NCI-H69 (cell line): ENCODE measurements around the gene SLC22A4.

Experiments used
- DNase-seq: peaks from one replicate; lab custom pipeline; 2025; lab: John Stamatoyannopoulos, UW

The SLC22A4 gene

DNA sequence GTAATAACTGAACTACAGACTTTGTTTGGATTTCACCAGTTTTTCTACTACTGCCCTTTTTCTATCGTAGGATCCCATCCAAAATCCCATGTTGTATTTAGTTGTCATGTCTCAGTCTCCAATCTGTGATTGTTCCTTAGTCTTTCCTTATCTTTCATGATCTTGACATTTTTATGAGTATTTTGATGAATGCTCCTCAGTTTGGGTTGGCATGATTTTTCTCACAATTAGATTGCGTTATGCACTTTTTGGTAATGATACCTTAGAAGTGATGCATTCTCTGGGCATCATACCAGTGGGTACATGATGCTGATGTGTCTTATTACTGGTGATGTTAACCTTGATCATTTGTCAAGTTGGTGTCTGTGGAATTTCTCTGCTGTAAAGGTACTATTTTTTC, 5.7 kb downstream of the SLC22A4 start:
- DNase-seq, result peak; percentile 57

DNA sequence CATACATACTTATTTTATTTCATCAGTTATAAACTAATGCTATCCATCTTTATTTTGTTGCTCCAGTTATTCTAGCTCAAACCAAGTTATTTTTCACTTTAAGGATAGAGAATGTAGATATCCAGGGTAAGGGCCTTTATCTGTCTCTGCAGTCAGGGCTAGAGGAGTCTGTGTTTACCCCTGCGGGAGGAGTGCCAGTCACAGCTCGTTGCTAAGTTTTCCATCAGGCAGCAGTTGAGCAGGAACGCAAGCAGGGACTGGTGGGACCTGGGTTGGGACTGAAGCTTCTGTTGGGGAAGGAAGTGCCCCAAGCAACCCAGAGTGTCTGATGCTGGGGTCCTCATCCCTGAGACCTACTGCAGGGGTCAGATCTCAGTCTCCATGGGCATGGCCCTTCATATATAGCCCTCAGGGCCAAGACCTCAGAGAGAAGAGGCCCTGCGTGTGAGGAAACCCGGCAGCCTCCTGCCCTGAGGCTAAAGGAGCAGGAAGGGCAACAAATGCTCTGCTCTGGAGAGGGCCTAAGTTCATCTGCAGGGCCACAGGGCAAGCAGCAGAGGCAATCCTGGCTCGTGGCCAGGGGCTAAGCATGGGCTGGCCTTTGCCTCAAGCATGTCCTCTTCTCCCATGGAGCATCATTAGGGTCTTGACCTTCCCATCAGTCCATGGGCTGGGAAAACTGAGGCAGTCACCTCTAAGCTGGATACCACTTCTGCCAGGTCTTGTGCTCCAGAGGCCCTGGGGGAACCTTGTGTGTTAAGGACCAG, 6.6 kb downstream of the SLC22A4 start:
- peak; percentile 61 for DNase-seq

DNA sequence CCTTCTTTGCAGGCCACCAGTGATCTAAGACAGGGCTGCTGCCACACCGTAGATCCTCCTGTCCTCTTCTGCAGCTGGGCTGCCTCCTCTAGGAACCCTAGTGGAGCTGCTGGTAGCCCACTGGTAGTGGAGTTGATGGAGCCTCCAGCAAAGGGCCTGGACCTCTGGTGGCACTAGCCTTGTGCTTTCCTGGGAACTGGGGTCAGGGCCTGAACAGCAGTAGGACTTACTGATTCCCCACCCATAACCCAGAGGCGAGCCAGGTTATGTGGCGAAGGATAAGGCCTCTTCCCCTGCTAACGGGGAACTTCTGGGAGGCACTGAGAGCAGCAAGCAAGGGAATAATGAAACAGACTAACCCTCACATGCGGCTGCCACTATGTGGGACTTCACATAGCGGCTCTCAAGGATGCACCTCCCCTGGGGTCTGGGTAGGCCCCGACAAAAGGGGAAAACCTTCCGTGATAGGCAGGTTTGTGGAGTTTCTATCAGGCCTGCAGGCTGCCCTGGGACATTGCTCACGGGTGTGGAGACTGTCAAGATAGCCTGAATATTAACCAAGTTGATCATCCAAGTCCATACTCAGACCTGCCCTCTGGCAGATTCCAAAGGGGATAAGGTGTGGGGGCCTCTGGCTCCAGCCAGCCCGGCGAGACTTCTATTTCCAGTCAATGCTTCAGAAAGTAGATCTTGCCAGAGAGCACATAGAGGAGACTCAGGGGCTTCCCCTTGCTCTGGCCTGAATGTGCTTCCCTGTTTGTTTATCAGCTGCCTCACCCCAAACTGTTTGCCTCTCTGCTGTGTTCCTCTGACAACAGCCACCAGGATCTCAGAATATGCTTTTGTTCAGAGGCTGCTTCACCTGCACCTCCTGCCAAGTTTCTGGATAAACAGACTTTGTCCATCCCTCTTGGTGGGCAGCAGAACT, 7.4 kb downstream of the SLC22A4 start:
- peak; percentile 87 for DNase-seq

DNA sequence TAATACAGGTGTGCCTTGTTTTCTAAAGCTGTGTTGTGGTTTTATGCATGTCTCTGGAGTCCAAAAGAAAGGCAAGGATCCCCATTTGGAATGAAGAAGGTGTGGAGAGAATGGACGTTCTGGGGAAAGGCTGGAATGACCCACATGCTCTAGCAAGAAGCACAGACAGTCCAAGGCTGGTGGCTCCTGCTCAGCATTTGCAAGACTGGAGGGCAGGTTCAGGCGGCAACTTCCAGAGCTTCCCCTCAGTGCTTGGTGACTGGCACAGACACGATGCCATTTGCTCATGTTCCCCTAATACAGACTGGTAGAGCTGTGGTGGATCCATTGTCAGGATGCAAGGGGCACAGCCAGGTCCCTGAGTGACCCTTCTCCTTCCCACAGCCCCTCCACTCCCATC, 8.2 kb downstream of the SLC22A4 start:
- DNase-seq, result peak; percentile 62

DNA sequence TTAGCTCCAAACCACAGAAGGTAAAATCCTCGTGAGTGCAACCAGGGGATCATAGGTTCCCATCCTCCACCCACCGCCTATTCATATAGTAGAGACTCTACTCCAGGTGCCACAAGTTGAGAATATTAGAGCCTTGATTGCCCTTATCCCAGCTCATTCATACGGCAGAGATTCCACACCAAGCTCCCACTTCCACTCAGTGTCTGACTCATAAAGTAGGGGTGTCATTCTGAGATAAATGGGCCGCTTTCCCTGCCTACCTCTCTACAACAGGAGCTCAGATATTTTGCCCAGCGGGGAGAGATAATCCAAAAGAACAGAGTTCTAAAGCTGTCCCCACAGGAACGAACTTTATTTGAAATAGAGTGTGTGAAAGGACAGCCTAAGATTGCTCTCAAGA, 9.4 kb downstream of the SLC22A4 start:
- DNase-seq, result peak; percentile 33

DNA sequence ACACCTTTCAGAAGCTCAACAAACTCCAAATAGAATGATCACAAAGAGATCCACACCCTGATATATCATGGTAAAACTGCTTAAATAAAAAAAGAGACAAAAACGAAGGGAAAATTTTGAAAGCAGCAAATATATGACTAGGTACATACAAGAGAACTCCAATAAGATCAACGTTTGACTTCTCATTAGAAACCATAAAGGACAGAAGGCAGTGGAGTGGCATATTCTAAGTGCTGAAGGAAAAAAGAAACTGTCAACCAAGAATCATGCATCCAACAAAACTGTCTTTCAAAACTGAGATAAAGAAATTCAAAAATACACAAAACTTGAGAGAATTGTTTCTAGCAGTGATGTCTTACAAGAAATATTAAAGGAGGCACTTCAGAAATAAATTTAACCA, 11.2 kb downstream of the SLC22A4 start:
- no peak for DNase-seq

DNA sequence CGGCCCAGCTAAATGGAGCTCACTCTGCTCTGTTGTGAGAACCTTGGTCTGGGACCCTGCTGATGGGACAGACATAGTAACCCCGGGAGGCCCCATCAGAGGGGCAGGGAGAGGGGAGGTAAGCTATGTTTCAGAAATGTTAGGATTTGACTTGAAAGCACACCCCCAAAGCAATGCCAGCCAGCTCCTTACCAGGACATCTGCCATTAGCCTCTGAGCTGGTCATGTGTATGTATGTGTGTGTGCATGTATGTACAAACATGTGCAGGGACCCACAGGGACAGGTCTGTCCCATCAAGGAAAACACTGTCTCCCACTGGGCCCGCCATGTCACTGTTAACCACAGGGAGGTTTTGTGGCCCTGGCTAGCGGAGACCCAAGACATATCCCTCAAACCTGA, 14.5 kb downstream of the SLC22A4 start:
- no peak for DNase-seq

DNA sequence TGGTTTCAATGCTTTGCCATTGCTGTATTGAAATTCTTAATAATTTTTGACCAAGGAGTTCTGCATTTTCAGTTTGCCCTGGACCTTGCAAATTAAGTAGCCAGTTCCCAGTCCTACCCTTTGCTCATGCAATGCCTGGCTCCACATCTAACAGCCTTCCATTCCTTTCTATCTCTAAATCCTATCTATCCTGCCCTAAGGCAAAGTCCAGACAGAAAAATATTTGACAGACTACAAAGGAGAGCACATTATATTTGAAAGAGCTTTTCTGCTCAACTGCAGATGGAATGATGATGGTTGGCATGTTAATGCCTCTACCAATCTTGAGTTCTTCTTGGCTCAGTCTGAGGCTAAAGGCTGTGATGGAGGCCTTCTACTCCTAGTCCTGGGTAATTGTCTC, 15.5 kb downstream of the SLC22A4 start:
- no peak for DNase-seq

DNA sequence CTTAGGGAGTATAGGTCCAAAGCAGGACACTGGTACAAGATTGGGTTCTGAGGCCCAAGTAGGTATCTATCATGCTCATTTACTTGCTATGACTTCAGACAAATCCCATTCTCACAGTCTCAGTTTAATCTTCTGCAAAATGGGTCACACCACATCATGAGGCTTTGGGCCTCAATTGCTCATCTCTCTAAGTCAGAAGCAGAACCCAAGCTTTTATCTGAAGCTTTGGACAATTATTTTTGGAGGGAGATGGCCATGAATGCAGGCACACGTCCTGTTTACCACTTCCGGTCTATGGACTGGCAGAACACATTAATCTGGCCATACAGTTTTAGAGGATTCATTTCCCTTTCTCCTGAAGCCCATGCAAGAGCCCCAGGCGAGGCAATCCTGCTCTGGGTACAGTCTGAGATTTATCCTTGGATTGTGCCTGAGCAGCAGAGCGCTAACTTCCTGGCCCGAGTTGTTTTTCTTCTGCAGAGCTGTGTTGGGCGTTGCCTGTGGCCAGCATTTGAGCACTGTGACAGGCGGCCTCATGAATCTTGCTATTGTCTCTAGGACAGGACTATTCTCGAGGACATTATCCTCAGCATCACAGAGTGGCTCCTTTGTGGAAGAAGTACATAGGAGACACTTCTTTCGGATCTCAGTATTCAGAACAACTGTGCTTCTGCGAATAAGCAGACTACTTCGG, 16.1 kb downstream of the SLC22A4 start:
- no peak for DNase-seq

DNA sequence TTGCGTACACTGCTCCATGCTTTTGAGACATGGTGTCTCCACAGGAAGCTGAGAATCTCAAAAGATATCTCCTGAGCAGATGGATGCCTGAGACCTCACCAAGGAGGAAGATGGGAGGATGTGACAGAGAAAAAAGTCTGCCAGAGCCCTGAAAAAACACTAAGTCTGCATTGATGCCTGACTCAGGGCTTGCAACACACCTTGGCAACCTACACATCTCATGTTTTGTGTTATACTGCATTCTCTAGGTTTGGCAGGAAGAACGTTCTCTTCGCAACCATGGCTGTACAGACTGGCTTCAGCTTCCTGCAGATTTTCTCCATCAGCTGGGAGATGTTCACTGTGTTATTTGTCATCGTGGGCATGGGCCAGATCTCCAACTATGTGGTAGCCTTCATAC, 19.2 kb downstream of the SLC22A4 start:
- no peak for DNase-seq

DNA sequence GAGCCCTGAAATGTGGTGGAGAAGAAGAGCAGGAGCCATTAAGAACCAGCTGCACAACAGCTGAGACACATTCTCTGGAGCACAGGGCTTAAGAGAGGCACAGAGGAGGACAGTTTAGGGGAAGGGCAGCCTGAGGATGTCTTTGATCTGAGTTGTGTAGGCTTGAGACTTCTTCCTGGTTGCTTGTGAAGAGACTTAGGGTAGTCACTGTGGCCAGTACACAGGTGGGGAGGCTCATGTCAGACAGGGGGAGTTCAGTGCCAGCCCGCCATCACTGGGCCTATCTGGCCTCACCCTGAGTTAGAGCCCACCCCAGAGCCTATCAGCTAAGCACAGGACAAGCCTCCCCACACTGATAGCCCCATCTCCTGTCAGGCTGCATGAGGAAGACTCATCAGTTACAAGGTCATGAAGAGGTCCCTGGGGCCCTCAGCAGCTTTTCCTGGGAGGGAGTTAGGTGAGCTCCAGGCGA, 19.8 kb downstream of the SLC22A4 start:
- DNase-seq, result no peak

DNA sequence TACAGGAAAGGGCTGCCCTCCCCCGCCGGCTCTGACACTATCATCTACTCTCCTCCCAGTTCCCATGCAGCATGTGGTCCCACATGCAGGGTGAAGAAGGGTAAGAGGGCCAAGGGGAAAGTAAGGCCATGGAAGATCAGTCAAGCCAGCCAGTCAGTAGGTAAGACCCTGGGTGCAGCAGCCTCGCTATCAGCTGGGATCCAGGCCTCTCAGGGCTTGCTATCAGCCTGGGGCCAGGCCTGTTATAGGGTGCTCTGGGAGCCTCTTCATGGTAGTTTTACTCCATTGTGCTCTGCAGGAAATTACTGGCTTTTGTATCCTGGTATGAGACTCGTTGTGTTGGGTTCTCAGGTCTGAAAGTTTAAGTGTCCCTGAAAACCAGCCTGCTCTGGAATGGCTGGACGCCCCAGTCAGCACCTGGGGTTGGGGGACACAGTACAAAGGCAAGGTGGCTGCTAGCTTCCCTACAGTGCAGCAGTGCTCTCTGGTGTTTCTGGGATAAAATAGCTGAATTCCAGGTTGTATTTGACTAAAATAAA, 21.4 kb downstream of the SLC22A4 start:
- peak; percentile 29 for DNase-seq

DNA sequence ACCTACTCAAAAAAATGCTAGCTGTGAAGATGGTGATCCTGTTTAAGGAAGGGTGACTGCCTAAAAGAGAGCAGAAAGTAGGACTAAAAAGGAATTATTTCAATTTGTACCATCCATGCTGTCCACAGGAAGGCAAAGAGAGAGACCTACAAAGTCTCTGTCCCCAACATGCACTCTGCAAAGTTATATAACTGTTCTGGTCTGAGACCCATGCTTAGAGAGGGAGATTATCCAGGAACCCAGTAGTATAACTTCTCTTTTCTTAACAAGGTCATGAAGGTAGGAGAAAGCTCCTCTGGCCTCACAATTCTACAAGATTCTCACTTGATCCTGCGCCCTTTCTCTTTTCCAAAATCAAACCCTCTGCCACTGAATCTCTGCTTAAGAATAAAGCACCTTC, 25.8 kb downstream of the SLC22A4 start:
- no peak for DNase-seq

DNA sequence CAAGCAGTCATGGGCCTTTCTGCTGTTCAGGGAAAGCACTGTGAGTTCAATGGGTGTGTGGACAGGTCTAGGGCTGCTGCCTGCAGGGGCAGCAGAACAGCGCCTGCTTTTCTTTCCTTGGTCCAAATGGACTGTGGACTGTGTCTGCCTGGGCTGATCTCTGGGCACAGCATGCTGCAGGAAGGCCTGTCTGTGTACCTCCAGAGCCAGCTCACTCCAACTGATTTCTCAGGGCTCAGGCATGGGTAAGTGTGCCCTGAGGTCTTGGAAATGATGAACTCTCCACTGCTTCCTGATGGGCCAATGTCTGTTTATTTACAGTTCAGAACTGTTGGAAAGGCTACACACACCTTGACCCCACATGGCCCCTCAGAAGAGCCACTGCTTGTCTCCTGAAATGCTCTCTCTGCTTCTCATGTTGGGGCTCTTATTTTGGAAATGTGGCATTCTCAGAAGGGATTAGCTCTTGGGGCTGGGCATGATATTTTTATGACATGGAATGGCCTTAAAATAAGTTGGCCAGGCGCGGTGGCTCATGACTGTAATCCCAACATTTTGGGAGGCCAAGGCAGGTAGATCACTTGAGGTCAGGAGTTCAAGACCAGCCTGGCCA, 27.0 kb downstream of the SLC22A4 start:
- DNase-seq, result no peak

DNA sequence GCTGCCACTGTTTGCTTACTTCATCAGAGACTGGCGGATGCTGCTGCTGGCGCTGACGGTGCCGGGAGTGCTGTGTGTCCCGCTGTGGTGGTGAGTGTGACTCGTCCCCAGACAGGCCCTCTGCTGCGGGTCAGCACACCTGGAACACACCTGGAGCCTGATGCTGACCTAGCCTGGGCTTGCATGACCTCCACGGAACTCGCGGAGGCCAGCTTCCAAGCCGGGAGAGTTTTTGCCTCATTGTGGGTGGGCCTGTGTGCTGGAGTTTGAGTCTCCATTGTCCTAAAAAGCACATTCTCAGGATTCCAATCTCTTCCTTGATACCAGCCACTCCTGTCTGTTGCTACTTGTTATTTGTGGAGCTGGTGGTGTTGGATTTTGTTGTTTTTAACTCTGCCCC, 28.1 kb downstream of the SLC22A4 start:
- no peak for DNase-seq

DNA sequence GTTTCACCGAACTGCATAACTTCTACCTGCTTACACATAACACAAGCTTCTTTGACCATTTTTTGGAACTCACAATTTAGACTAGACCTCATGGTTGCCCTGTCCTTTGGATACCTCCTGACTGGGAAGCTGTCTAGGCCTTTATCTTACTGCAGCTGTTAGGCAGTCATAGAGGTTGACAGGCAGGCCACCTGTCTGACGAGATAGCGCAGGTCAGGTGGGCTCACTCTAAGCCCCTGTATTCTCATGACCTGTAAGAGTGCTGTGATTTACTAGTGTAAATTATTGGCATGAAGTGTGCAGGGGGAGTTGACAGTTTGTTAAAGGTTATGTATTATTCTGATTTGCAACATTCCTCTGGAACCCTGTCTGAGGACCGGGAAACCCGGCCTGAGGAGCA, 29.0 kb downstream of the SLC22A4 start:
- no peak for DNase-seq

DNA sequence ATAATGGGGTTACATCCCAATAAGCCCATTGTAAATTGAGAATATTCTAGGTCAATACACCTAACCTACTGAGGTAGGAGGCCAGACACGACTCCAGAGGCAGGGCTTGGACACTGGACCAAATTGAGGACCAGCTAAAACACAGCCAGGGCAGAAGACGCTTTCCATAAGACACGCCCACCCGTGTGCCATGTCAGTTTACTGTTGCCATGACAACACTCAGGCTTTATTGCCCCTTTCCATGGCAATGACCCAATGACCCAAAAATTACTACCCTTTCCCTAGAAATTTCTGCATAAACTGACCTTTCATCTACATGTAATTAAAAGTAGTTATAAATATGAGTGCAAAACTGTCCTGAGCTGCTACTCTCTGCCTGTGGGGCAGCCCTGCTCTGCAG, 31.5 kb downstream of the SLC22A4 start:
- DNase-seq, result peak; percentile 44

DNA sequence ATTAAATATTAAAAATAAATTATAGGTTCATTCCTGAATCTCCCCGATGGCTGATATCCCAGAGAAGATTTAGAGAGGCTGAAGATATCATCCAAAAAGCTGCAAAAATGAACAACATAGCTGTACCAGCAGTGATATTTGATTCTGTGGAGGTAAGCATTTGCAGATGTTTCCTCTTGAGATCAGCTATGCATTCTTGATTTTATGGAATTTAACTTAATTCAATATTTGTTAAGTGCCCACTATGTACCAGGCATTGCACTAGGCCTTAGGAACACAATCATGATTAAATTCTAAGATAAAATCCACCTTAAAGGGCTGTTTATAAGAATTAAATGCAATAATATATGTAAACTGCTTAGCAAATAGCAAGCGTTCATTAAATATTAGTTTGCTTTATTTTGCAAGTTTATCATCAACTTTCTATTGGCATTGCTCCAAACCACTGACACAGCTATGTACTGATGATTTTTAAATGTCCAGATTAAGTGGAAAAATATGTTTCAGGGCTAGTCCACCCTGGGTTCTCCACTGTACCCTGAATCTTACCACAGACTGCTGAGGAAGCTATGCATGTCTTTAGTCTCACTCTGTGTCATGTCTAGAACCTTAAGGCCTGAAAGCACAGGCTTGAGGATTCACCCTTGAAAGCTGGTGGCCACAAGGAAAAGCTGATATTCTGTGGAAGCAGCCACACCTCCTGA, 33.2 kb downstream of the SLC22A4 start:
- DNase-seq, result no peak

DNA sequence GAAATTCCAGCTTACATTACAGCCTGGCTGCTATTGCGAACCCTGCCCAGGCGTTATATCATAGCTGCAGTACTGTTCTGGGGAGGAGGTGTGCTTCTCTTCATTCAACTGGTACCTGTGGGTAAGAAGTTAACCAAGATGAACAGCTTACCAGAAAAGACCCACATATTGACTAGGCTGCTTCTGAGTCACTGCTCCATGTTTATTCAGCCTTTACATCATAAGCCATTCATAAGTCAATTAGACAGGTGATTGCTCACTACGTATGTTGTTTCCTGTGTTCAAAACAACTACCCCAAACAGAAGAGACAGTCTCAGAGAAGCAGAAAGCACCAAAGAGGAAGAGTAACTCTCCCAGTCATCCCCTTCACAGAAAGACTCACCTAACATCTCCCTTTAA, 40.6 kb downstream of the SLC22A4 start:
- DNase-seq, result peak; percentile 52

DNA sequence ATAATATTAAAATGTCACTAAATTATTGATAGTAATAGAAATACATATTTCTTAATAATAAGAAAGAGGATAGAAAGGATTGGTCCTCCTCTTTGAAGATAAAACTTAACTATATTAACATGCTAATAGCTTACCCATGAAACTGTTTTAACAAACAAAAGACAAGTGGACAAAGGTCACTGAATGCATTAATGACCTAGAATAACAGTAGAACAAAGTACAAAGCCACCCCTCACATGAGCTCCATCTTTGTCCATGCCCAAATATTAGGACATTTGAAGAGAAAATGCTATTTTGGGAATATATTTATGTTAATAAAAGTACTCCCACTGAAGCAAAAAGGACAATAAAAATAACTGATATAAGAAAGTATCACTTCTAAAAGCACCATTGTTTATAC, 41.2 kb downstream of the SLC22A4 start:
- no peak for DNase-seq

DNA sequence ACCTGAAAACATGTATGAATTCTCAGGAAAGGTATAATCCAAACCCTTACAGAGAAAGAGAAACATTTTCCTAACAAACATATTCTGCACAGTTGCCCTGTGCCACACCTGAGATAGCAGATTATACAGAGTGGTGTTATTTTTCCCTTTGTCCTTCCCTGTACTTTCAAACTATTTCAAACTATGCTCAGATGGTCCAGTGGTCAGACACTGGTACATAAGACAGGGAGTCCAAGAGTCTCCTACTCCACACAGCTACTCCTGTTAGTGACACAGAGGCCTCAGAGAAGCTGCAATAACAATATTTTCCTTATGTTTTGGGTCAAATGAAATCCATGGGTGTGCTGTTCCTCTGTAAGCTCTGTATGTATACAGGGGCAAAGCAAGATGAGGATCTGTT, 45.3 kb downstream of the SLC22A4 start:
- no peak for DNase-seq
